Endothelial cell of umbilical vein (primary cell): ENCODE data around the gene ZFYVE21. TPM values are rescaled to one million over a fixed set of nuclear protein-coding genes. Genes with fewer than 3 reads are reported as not detected.

Experiments
- BruUV-seq: library from RNA; stranded (reverse); fragments of 400-500 nt; replicated peaks from 2 replicates; lab custom pipeline; 2021; lab: Mats Ljungman, UMichigan
- CTCF ChIA-PET: fragments of 300-600, 350-600 bp; sonication (Branson Sonifier 250); formaldehyde crosslinking; loops from one replicate; lab custom pipeline; 2021; ENCODE audit warnings: antibody characterized with exemption, inconsistent platforms; lab: Charles Lee
- POLR2A ChIA-PET: fragments of 300-600, 350-600 bp; sonication (Branson Sonifier 250); formaldehyde crosslinking; loops from one replicate; lab custom pipeline; 2021; ENCODE audit warnings: antibody characterized with exemption, inconsistent platforms; lab: Charles Lee
- DNase-seq: peaks from one replicate; pipeline ENCODE4 v3.0.0-alpha.2; 2011; ENCODE audit warnings: low read depth, low spot score
- FAIRE-seq: peaks from 2 replicates; lab custom pipeline; 2011; peaks lifted over from hg19 to GRCh38; lab: Jason Lieb, UNC
- H2AFZ ChIP-seq: 2 replicates; pipeline ENCODE4 v1.6.0; 2012; ENCODE audit warnings: low read depth, low read length, control low read depth, inconsistent platforms
- H3K27ac ChIP-seq: 2 replicates; pipeline ENCODE4 v1.5.1; 2011; ENCODE audit warnings: low read depth, mild to moderate bottlenecking, control low read depth, low read length, moderate library complexity; ENCODE audit not compliant: insufficient read depth
- H3K27me3 ChIP-seq, 2 experiments: 2 replicates each; pipeline versions ENCODE4 v1.6.0 to v1.6.1; 2011; ENCODE audit warnings: low read length in 2 of 2, mixed read lengths in 1 of 2; ENCODE audit not compliant: control insufficient read depth in 2 of 2, insufficient read depth in 2 of 2
- H3K36me3 ChIP-seq, 2 experiments: 2 replicates in 1 of 2; 3 replicates in 1 of 2; pipeline ENCODE4 v1.5.1; 2011; ENCODE audit warnings: low read length in 2 of 2, mild to moderate bottlenecking in 1 of 2, moderate library complexity in 1 of 2; ENCODE audit not compliant: control insufficient read depth in 2 of 2, insufficient read depth in 2 of 2; ENCODE audit errors: extremely low read depth in 1 of 2
- H3K4me1 ChIP-seq: 3 replicates; pipeline ENCODE4 v1.5.1; 2011; ENCODE audit warnings: mild to moderate bottlenecking, low read length; ENCODE audit not compliant: control insufficient read depth, insufficient read depth; ENCODE audit errors: extremely low read depth
- H3K4me2 ChIP-seq: 2 replicates; pipeline ENCODE4 v1.6.1; 2011; ENCODE audit warnings: low read length, control low read depth, mixed read lengths; ENCODE audit not compliant: insufficient read depth
- H3K4me3 ChIP-seq, 3 experiments: fragments of 200-600 bp in 1 of 3; sonication (generic), shearing (Covaris generic) in 1 of 3; replicated peaks in 1 of 3; 2 replicates each; pipeline ENCODE4 v1.5.1; 2011 to 2016; ENCODE audit warnings: control low read depth in 3 of 3, low read length in 3 of 3, mild to moderate bottlenecking in 2 of 3, inconsistent platforms in 1 of 3, low read depth in 1 of 3, moderate library complexity in 1 of 3; ENCODE audit not compliant: insufficient read depth in 1 of 3
- H3K79me2 ChIP-seq: 2 replicates; pipeline ENCODE4 v1.6.0; 2012; ENCODE audit warnings: low read length, inconsistent platforms; ENCODE audit not compliant: control insufficient read depth, insufficient read depth
- H3K9ac ChIP-seq: replicated peaks from 2 replicates; pipeline ENCODE3; 2011; ENCODE audit warnings: low read length, control low read depth; ENCODE audit not compliant: insufficient read depth; ENCODE audit errors: extremely low read depth
- H3K9me1 ChIP-seq: replicated peaks from 3 replicates; pipeline ENCODE4 v1.6.0; 2011; ENCODE audit warnings: mild to moderate bottlenecking, low read length; ENCODE audit not compliant: control insufficient read depth, insufficient read depth; ENCODE audit errors: extremely low read depth
- H3K9me3 ChIP-seq: replicated peaks from 2 replicates; pipeline ENCODE4 v1.5.1; 2012; ENCODE audit warnings: low read length, inconsistent platforms; ENCODE audit not compliant: control insufficient read depth, insufficient read depth
- H4K20me1 ChIP-seq: replicated peaks from 2 replicates; pipeline ENCODE3; 2011; ENCODE audit warnings: mild to moderate bottlenecking, low read length; ENCODE audit not compliant: control insufficient read depth, insufficient read depth; ENCODE audit errors: extremely low read depth
- CTCF ChIP-seq, 2 donors: IDR thresholded peaks; 1 replicate in 1 of 2; 2 replicates in 1 of 2; pipeline ENCODE4 v1.5.1; 2011; ENCODE audit warnings: low read length in 2 of 2, mild to moderate bottlenecking in 2 of 2, moderate library complexity in 2 of 2, control low read depth in 1 of 2, inconsistent platforms in 1 of 2, low read depth in 1 of 2; ENCODE audit not compliant: insufficient read depth in 1 of 2; ENCODE audit errors: extremely low read depth in 1 of 2
- EZH2 ChIP-seq: IDR thresholded peaks from 2 replicates; pipeline ENCODE4 v1.6.1; 2012; ENCODE audit warnings: borderline replicate concordance, low read depth, mild to moderate bottlenecking, moderate library complexity, low read length, inconsistent platforms; ENCODE audit not compliant: severe bottlenecking
- FOS ChIP-seq: IDR thresholded peaks from 2 replicates; pipeline ENCODE4 v1.6.1; 2011; ENCODE audit warnings: mild to moderate bottlenecking, low read length, moderate library complexity, borderline replicate concordance; ENCODE audit not compliant: insufficient read depth
- GATA2 ChIP-seq: IDR thresholded peaks from 2 replicates; pipeline ENCODE4 v1.7.0; 2011; ENCODE audit warnings: low read depth, mild to moderate bottlenecking, moderate library complexity, mixed read lengths, low read length; ENCODE audit not compliant: insufficient read length, insufficient read depth
- JUN ChIP-seq: IDR thresholded peaks from 2 replicates; pipeline ENCODE4 v1.6.1; 2011; ENCODE audit warnings: borderline replicate concordance, low read depth; ENCODE audit not compliant: insufficient read length, insufficient read depth
- MAX ChIP-seq: IDR thresholded peaks from 2 replicates; pipeline ENCODE4 v1.6.1; 2011; ENCODE audit not compliant: insufficient read depth, insufficient read length
- MYC ChIP-seq: IDR thresholded peaks from one replicate; pipeline ENCODE4 v1.6.1; 2011; ENCODE audit warnings: mild to moderate bottlenecking, low read depth, low read length
- POLR2A ChIP-seq: IDR thresholded peaks from 2 replicates; pipeline ENCODE4 v1.6.1; 2012; ENCODE audit warnings: low read depth, mild to moderate bottlenecking, control low read depth, low read length
- POLR2AphosphoS5 ChIP-seq: IDR thresholded peaks from 2 replicates; pipeline ENCODE4 v1.6.1; 2012; ENCODE audit warnings: low read depth, mild to moderate bottlenecking, control low read depth, low read length, moderate library complexity; ENCODE audit not compliant: insufficient read depth
- dilution Hi-C: fragments of 300-500 bp; cut with MboI; formaldehyde crosslinking; loops from one replicate; pipeline ENCODE4 v1.15.0; 2019; ENCODE audit warnings: low sequenced_read_pairs; ENCODE audit not compliant: extremely low pct_ligation_motif_present
- intact Hi-C: fragments of 100-400 bp; cut with micrococcal nuclease; formaldehyde crosslinking; loops from one replicate; pipeline ENCODE4 v1.10.0; 2022
- polyA plus RNA-seq, 4 experiments: library from polyadenylated mRNA; depleted of rRNA in 3 of 4; stranded (reverse) in 3 of 4; unstranded in 1 of 4; fragments of >200 nt; gene quantifications; 2 replicates each; pipeline versions ENCODE4 v1.2.1 to v1.2.3, GENCODE V29; 2011 to 2012; ENCODE audit warnings: missing spikeins in 1 of 4
- total RNA-seq: library from RNA; stranded (reverse); gene quantifications from 2 replicates; pipeline ENCODE4 v1.2.3, GENCODE V29; 2021

The ZFYVE21 gene
- total and polyA plus RNA-seq, 2 donors (not counting 3 experiments of a cell fraction or from before 2014, with no cell fraction given): 54.5 to 98.3 TPM

- Histone ChIP-seq H4K20me1 (no peaks in the 10 kb centered on the region), H3K27me3 (no peaks in the 10 kb centered on the region), H2AFZ (no peak overlapping the region), H3K27ac (no peak overlapping the region), H3K4me2 (no peak overlapping the region), H3K4me3 (no peak overlapping the region), H3K9me1 (no peaks in the 10 kb centered on the region), H3K4me1 (peaks cover 22% of the 10 kb centered on the region), H3K36me3 (peaks cover 0 to 21% of the 10 kb centered on the region in 2 experiments), H3K9ac (no peak overlapping the region), H3K79me2 (no peaks in the 10 kb centered on the region), H3K9me3 (no peaks in the 10 kb centered on the region)
- no TSS peak for BruUV-seq
- POLR2A ChIA-PET: no interaction called here
- FAIRE-seq: no peak
- DNase-seq: no peak
- TF ChIP-seq CTCF (IDR thresholded peaks at IDR 0.05; ENCODE audit: extremely low read depth in 1 of 2, insufficient read depth in 1 of 2, low read depth in 1 of 2, low read length in 2 of 2): no peak
- intact Hi-C loops (no loop called here), dilution Hi-C loops (no loop called here)
- CTCF ChIA-PET: interaction anchor here (0.6 kb wide), 1 partner anchor 12 kb away, joined by 3 read pairs; no protein-coding TSS in a partner anchor
Observed at GRCh38 chr14:103744621-103745395, 29.2 kb downstream of the ZFYVE21 start.

GRCh38 chr14:103745424-103745823, 29.8 kb downstream of the ZFYVE21 start:
- DNase-seq (no peak), FAIRE-seq (no peak)
- no peak overlapping the region for H3K27ac ChIP-seq
- no peak overlapping the region for H3K4me2 ChIP-seq
- H3K9me1 ChIP-seq: no peaks in the 10 kb centered on the region
- H2AFZ ChIP-seq: no peak overlapping the region
- H3K79me2 ChIP-seq: no peaks in the 10 kb centered on the region
- no TSS peak for BruUV-seq
- intact Hi-C loops: no loop called here
- peaks cover 0 to 17% of the 10 kb centered on the region in 2 experiments for H3K36me3 ChIP-seq
- no peaks in the 10 kb centered on the region for H4K20me1 ChIP-seq
- H3K27me3 ChIP-seq: no peaks in the 10 kb centered on the region
- no peak overlapping the region for H3K4me3 ChIP-seq
- TF ChIP-seq GATA2: no peak
- TF ChIP-seq MAX: no peak
- TF ChIP-seq POLR2AphosphoS5: no peak
- no peak for TF ChIP-seq POLR2A
- no peak for TF ChIP-seq MYC
- no peak for TF ChIP-seq EZH2
- TF ChIP-seq FOS: no peak
- TF ChIP-seq JUN: no peak
- TF ChIP-seq CTCF (IDR thresholded peaks at IDR 0.05; ENCODE audit: extremely low read depth in 1 of 2, insufficient read depth in 1 of 2, low read depth in 1 of 2, low read length in 2 of 2): no peak
- no peaks in the 10 kb centered on the region for H3K9me3 ChIP-seq
- peaks cover 24% of the 10 kb centered on the region for H3K4me1 ChIP-seq
- dilution Hi-C loops: no loop called here
- no peak overlapping the region for H3K9ac ChIP-seq
- CTCF ChIA-PET: no interaction called here
- POLR2A ChIA-PET: no interaction called here
